GM13976 (cell line): ENCODE measurements around the gene BCL2L1.
"Not testable (repeated sequence)": the region's sequence is repeated elsewhere in the genome, so short reads cannot be mapped to it uniquely, and the experiment has no call there.

Source experiments
- DNase-seq: peaks from one replicate; pipeline ENCODE4 v3.0.0; 2012; ENCODE audit warnings: low spot score
- CTCF ChIP-seq: IDR thresholded peaks from 2 replicates; pipeline ENCODE4 v1.5.1; 2012; ENCODE audit warnings: borderline replicate concordance, mild to moderate bottlenecking; ENCODE audit not compliant: insufficient read depth; ENCODE audit errors: extremely low read depth, missing control alignments, control extremely low read depth
- in situ Hi-C: fragments of 300-500 bp; cut with MboI; formaldehyde crosslinking; loops from one replicate; pipeline ENCODE4 v1.12.0; 2022; ENCODE audit warnings: low sequenced_read_pairs, mixed read lengths, inconsistent platforms; ENCODE audit not compliant: unreplicated experiment

The BCL2L1 gene

GRCh38 chr20:31747640-31748039, 25.0 kb upstream of the BCL2L1 start:
- no peak for TF ChIP-seq CTCF
- in situ Hi-C loops = no loop called here
- no peak for DNase-seq

GRCh38 chr20:31747028-31747427, 24.4 kb upstream of the BCL2L1 start:
- DNase-seq, in situ Hi-C loops: not testable (repeated sequence)

GRCh38 chr20:31746068-31746878, 23.6 kb upstream of the BCL2L1 start:
- in situ Hi-C loops = no loop called here
- DNase-seq = peak; percentile 27
- no peak for TF ChIP-seq CTCF

- no peak for DNase-seq
- no peak for TF ChIP-seq CTCF
- in situ Hi-C loops = no loop called here
Measured at GRCh38 chr20:31740656-31741323, 18.1 kb upstream of the BCL2L1 start.

- peak; percentile 42 for DNase-seq
- no peak for TF ChIP-seq CTCF
- in situ Hi-C loops = no loop called here
Measured at GRCh38 chr20:31740208-31740607, 17.5 kb upstream of the BCL2L1 start.

GRCh38 chr20:31739550-31739977, 16.9 kb upstream of the BCL2L1 start:
- no peak for DNase-seq
- TF ChIP-seq CTCF = no peak
- in situ Hi-C loops = no loop called here

GRCh38 chr20:31738729-31739549, 16.3 kb upstream of the BCL2L1 start, which contains the start of gene TPX2:
Gene TPX2 (plus strand): TSS chr20:31739290. CDS start chr20:31757477, 18,187 bp downstream.
- peak; percentile 96 for DNase-seq
- no peak for TF ChIP-seq CTCF
- in situ Hi-C loops = no loop called here
